Measurements from ENCODE around the gene PRRX2.
A peak's percentile ranks its signal among the peaks of the same experiment; 100 is the strongest.
"Not testable (repeated sequence)": the region's sequence is repeated elsewhere in the genome, so short reads cannot be mapped to it uniquely, and the experiment has no call there.

PRRX2 gene

DNA sequence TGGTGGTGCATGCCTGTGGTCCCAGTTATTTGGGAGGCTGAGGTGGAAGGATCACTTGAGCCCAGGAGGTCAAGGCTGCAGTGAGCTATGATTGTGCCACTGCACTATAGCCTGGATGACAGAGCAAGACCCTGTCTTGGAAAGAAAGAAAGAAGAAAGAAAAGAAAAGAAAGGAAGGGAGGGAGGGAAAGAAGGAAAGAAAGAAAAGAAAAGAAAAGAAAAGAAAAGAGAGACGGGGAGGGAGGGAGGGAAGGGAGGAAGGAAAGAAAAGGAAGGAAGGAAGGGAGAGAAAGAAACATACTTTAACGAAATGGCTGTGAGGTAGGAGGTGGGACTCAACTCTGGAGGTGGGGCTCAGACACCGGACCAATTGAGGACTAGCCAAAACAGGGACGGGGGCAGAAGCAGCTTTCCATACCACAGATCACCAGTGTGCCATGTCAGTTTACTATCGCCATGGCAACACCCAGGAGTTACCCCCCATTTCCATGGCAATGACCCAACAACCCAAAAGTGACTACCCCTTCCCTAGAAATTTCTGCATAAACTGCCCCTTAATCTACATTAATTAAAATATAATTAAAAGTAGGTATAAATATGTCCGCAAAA lies 66.1 kb downstream of the PRRX2 start:
- no peak for DNase-seq (ENCODE audit: low read depth in 2 of 3, low spot score in 2 of 3)

DNA sequence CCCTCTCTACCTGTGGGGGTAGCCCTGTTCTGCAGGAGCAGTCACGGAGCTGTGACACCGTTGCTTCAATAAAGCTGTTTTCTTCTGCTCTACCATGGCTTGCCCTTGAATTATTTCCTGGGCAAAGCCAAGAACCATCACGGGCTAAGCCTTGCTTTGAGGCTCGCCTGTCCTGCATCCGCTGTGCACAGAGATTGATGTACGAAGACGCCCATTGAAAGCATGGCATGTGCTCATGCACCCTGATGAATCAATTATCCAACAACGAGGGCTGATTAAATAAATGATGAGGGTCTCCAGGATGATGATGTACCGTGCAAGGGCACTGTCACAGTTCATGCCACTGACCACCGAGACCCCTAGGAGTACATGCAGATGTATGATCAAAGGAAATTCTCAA lies 66.7 kb downstream of the PRRX2 start:
- DNase-seq (ENCODE audit: low read depth in 2 of 3, low spot score in 2 of 3), result no peak

DNA sequence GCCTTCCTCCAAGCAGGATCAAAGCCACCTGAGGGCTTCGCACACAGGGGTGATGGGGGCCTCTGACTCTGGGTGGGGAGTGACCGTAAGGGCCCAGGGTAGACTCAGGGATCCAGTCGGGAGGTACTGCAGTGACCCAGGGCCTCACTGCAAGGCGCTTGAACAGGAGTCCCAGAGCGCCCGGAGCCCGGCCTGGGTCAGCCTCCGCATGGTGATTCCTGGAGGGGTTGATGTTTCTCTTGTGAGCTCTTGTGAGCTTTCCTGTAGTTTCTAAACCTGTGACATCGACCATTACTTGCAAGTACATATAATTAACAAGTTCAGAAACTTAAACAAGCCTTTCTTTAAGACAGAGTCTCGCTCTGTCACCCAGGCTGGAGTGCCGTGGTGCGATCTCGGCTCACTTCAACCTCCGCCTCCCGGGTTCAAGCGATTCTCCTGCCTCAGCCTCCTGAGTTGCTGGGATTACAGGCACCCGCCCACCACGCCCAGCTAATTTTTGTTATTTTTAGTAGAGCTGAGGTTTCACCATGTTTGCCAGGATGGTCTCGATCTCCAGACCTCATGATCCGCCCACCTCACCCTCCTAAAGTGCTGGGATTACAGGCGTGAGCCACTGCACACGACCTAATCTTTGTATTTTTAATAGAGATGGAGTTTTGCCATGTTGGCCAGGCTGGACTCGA lies 67.6 kb downstream of the PRRX2 start:
- DNase-seq (ENCODE audit: low read depth in 2 of 3, low spot score in 2 of 3), result no peak

DNA sequence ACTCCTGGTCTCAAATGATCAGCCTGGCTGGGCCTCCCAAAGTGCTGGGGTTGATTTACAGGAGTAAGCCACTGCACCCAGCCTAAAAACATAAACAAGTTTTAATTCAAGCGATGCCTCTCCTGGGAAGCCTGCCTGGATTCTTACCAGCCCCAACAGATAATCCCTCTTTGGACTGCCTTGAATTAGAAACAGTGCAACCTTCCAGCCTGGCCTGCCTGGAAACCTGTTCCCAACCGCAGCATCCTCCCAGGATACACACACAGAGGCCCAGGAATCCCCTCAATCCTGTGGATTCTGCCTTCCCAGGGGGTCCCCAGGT lies 68.1 kb downstream of the PRRX2 start:
- no peak for DNase-seq (ENCODE audit: low read depth in 2 of 3, low spot score in 2 of 3)

DNA sequence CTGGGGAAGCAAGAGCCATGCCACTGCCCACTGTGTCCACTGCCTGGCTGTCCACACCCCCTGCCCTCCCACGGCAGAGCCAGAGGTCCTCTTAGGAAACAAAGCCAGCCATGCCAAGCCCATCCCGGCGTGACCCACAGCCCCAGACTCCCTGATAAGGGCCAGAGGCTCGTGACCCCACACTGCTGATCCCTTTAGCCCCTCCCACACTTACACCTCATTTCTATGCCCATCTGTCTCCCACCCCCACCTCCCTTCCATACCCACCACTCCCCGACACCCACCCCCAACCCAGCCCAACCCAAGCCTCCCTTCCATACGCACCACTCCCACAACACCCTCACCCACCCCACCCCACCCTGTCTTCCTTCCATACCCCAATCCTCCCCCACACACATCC lies 70.1 kb downstream of the PRRX2 start:
- DNase-seq (ENCODE audit: low read depth in 2 of 3, low spot score in 2 of 3), result no peak

DNA sequence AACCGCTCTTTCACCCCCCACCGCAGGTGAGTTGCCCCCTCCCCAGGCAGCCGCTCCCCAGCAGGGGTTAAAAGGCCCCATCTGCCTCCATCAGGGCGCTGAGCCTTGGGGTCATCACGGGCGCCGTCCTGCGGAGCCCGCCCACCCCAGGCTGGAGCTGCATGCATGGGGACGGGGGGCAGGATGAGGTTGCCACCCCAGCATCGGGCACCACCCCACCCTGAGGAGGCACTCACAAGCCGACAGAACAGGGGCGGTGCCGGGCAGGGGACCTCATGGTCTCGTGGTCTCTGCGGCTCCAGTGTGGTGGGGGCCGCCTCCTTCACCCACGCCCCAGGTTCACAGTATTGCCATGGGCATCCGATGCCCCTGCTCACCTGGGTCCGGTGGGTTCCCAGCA lies 70.9 kb downstream of the PRRX2 start:
- no peak for DNase-seq (ENCODE audit: low read depth in 2 of 3, low spot score in 2 of 3)

DNA sequence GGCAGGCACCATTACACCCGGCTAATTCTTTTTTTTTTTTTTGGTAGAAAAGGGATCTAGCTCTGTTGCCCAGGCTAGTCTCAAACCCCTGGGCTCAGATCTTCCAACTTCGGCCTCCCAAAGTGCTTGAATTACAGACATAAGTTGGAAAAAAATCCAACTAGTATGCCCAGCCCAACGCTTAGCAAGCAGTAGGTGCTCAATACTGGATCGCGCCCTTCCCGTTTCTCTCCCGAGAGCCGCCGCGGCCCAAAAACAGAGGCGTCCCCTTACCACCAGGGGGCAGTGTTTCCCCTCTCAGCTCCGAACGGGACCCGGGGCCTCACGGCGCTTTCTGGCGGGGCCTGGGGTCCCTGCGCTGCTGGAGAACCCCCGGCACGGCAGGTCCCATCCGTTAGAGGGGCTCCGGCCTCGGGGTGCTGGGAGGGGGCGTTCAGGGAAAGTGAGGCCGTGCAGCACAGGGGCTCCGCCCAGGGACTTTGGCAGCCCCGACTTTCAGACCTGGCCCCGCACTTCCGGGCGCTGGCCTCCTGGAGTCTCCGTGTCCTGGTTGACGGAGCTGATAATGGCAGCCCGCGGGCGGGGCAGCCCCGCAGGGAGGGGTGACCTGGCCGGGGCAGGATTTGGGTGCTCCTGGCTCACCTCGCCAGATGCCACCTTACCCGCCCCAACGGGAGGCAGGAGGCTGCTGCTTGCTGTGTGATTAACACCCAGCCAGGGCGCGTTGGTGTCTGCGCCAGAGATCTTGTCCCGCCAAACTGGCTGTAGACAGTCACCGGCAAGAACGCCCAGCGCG lies 72.2 kb downstream of the PRRX2 start:
- DNase-seq (ENCODE audit: low read depth in 2 of 3, low spot score in 2 of 3), result peak; percentile 60 to 94 (median 83)

DNA sequence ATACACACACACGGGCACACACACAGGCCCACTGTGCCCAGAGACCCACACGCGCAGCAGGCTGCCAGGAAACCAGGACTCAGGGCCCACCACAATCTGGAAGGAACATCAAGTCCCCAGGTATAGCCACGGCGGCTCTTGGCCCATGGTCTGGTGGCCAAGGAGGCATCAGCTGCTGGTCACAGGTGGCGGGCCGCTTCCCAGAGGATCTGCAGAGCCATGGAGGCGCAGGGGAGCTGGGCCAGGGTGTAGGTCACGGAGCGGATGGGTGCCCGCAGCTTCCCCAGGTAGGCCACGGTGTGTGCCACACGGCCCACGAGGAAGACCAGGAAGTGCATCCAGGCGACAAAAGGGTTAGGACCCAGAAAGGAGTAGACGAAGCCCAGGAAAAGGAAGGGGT lies 74.0 kb downstream of the PRRX2 start:
- DNase-seq (ENCODE audit: low read depth in 2 of 3, low spot score in 2 of 3), result no peak

DNA sequence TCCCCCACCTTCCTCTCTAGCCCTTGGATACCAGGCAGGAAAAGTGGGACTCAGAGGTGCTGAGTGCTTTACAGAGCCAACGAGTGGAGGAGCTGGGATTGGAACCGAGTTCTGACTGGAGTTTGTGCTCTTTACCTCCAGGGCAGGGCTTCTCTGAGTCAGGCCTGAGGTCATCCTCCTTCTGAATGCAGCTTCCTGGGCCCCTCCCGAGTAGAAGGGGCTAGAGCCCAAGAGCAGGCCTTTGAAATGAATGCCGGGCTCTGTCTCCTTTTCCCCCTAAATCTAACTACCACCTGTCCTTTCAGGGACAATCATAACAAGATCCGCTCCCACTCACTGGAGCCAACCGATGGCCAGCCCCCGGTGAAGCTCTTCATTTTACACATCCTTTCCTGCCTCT lies 74.7 kb downstream of the PRRX2 start:
- no peak for DNase-seq (ENCODE audit: low read depth in 2 of 3, low spot score in 2 of 3)

DNA sequence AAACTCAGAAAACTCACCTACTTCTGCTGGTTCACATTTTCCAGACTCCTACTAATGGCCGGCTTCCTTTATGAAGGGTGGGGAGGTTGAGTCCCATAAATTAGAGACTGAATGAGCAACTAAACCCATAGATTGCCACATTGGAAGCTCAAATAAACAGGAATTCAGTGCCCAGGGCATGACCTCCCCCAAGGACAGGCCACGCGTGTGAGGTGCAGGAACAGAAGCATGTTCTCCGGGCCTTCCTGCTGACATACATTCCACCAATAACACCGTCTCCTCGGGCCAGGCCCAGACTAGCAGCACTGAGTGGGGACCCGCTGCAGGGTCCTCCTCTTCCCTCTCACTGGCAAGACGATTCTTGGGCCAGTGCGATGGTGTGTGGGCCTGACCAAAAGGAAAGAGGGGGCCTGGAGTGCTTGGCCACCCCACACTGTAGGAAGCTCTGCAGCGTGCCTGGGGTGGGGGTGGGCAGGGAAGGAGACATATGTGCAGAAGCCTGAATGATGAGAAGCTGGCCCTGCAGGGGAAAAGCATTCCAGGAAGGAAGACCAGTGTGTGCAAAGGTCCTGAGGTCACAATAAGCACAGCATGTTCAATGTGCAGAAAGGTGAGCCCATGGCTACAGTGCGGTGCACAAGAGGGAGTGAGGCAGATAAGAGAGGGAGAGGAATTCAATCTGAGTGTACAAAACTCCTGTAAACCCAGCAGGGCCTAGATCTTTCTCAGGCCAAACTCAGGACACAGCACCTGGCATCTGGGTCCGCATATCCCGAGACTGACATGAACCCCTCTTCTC lies 75.4 kb downstream of the PRRX2 start:
- DNase-seq (ENCODE audit: low read depth in 2 of 3, low spot score in 2 of 3), result no peak

DNA sequence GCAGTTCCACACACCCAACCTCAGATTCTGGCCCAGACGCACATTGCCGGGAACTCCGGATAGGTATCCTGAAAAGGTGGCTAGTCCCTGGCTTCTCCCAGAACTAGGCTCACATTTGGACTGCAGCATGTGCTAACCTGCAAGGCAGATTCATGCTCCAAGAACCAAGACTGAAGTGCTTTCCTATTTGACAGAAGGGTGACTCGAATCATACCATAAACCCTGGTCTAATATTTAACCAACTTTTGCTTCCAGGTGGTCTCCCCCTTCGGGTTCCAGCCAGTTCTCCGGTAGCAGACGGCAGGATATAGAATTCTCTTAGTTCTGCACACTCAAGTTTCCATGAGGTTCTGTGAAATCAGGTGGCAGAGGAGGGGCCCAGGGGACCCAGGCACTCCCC lies 79.8 kb downstream of the PRRX2 start:
- DNase-seq (ENCODE audit: low read depth in 2 of 3, low spot score in 2 of 3), result no peak

DNA sequence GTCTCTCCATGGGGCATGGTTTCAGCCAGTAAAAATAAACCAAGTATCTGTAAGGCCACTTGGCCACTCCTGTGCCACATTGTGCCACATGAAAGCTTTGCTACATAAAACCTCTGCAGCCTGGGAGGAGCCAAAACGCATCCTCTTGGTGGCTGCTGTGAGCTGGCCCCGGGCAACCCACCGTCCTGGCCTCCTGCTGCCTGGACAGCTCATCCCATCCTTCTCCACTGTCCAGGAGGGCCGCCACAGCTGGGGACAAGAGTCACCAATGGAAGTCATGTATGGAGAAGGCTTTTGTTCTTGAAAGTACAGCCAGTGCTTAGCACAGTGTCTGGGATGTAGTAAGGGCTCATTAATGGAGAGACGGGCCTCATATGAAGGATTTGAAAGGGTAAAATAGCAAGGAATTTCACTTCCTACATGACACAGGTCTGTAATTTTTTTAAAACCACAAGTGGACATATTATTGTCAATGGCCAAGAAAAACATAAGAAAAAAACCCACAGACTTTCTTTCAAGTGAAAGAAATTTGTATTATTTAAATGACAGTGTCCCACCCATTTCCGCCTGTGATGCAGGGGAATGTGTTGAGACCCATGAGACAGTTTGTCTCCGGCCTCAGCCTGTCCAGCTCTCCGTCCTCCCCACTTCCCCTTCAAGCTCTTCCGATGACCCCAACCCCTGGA lies 80.8 kb downstream of the PRRX2 start:
- DNase-seq (ENCODE audit: low read depth in 2 of 3, low spot score in 2 of 3), result no peak

DNA sequence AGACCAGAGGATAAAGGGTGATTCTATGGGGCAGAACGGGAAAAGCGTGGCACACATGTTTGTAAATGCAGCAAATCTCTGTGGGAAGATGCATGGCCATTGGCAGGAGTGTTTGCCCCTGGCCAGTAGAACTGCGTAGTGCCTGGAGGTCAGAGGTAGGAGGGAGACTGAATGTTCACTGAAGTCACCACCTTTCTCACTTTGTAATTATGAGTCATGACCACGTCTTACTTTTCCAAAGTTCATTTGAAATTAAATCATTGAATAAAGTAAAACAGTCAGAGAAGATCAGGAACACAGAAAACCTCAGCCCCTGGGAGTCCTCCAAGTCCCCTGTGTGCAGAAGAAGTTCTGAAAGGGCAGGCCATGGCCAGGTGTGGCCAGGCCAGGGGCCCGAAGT lies 82.8 kb downstream of the PRRX2 start:
- DNase-seq (ENCODE audit: low read depth in 2 of 3, low spot score in 2 of 3), result no peak

DNA sequence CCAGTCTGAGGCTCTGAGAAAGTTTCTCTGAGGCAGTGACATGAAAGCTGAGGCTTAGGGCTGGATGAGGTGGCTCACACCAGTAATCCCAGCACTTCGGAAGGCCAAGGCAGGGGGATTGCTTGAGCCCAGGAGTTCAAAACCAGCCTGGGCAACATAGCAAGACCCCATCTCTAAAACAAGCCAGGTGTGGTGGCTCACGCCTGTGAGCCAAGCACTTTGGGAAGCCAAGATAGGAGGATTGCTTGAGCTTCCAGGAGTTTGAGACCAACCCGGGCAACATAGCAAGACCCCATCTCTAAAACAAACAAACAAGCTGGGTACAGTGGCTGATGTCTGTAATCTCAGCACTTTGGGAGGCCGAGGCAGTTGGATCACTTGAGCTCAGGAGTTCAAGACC lies 83.6 kb downstream of the PRRX2 start:
- not testable (repeated sequence) for DNase-seq (ENCODE audit: low read depth in 2 of 3, low spot score in 2 of 3)

DNA sequence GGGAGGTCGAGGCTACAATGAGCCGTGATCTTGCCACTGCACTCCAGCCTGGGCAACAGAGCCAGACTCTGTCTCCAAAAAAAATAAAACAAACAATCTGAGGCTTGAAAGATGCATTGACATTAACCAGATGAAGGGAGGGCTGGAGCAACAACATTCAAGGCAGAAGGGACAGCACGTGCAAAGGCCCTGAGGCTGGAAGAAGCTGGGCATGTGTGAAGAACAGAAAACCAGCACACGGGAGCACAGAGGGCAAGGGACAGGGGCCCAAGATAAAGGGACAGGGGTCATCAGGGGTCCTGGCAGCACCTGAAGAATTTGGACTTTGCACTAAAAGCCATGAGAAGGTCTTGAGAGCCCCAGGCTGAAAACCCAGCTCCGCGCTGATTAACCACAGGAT lies 84.1 kb downstream of the PRRX2 start:
- DNase-seq (ENCODE audit: low read depth in 2 of 3, low spot score in 2 of 3), result no peak

DNA sequence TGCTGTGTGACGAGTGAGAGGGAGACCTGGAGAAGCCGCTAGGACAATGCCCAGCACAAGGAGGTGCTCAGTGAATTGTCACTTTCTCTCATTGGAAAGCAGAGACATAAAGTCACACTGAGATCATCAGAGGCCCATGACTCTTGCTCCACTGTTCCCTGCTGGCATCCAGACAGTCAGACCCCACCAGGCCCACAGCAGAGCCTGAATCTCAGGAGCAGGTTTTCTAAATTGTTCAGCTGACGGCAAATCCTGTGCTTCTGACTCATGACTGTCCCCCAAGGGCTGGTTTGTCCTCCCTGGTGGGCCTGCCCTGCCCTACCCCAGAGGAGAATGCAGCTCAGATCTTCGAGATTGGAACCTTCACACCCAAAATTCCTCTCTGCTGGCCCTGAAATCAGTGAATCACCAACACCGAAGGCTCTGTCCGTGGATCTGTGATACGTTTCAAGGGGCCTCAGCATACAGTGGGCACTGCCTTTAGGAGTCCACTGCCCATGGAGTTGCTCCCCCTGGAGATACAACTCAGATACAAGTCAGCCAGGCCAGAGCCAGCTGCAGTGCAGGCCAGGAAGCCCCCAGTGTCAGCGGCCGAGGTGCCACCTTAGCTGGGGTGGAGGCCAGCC lies 84.7 kb downstream of the PRRX2 start:
- DNase-seq (ENCODE audit: low read depth in 2 of 3, low spot score in 2 of 3), result no peak

DNA sequence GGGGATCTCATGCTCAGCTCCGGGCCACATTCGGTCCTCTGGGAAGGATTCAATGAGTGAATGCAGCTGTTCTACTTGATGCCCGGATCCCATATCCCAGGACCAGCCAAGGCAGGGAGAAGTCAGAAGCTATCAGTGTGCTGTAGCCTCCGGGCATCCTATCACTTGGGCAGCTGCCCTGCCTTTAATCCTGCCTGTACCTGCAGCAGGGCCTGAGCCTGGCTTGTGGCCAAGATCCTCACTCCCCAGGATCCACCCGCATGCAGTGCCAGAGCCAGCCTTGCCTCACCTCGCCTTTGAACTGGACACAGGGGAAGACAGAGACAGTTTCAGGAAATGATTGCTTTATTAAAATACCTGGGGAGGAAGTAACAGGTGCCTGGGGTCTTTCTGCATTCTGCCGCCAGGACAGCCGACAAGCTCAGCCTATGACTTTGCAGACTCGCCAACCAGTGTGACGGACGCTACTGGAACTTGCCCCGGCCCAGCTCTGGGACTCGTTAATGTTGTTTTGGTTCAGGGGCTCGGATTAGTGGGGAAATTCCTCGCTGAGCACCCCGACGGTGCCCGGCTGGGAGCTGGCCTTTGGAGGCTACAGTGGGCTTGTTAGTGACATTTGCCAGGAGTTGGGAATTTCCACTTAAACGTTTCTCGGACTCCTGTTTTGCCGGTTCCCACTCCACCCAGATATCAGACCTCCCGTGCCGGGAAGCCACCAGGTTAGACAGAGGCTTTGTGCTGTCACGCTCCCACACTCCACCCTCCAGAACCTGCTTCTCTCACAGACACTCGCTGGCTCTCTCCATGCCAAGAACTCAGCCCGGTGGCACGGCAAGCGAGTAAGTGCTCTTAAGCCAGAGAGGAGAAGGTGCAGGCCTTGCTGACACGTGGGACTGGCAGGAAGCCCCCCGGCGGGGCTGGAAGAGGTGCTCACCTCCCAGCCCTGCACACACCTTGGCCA lies 86.7 kb downstream of the PRRX2 start:
- DNase-seq (ENCODE audit: low read depth in 2 of 3, low spot score in 2 of 3), result no peak

DNA sequence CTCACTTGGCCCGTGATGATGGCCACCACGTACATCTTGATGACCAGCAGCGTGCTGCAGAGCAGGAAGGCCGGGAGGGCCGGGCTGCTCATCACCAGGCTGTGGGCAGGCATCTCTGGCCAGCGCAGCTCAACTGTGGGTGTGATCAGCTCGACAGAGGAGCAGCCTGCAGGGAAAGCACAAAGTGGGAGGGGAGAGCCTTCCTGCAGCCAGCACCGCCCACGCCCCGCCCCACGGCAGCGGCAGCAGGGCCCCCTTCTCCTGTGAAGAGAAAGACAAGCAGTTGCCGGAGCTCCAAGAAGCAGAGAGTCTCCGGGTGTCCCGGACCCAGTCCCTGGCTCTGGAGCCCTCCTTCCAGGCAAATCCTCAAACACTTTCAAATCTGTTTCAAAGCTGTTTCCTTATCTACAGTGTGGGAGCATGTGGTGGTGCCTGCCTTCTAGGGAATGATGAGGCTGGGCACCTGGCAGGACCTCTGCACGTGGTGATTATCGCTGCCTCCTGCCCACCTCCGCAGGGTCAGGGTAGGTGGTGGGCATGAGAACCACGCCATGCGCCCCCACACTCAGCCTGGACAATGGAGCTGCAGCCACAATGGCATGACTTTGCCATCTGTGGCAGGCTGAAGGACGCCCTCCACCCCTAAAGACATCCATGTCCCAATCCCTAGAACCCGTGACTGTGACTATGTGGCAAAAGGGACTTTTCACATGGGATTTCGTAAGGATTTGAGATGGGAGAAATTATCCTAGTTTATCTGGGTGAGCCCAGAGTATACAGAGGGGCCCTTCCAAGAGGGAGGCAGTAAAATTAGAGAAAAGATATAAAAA lies 87.7 kb downstream of the PRRX2 start, which contains the start of gene PTGES:
PTGES (minus strand) TSS at position 143 of the 830 bp plus-strand sequence; CDS start at position 113, 30 bp downstream.
- DNase-seq (ENCODE audit: low read depth in 2 of 3, low spot score in 2 of 3), result peak in 2 of 3 experiments; percentile 23 to 29

DNA sequence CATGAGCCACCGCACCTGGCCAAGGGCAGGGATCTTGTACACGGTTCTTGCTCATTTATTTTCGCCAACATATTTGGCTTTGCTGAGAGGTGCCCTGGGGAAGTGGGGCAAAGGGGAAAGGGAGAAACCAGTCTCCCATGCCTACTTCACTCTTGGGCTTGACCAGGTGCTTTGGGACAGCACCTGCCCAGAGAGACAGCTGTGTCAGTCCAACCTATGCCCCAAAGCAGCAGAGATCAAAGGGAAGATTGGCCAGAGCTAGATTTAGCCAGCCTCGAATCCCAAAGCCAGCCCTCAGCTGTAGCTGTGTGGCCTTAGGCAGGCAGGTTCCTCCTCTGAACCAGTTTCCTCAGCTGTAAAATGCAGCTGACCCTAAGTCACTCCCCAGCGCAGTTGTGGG lies 89.7 kb downstream of the PRRX2 start:
- DNase-seq (ENCODE audit: low read depth in 2 of 3, low spot score in 2 of 3), result no peak
